Activated naive CD4-positive, alpha-beta T cell treated with anti-CD3 and anti-CD28 coated beads, Interleukin-2, amount 50 U/mL, for 72 hours (primary cell): ENCODE measurements around the gene WIPF3. TPM values are rescaled to one million over a fixed set of nuclear protein-coding genes. Genes with fewer than 3 reads are reported as not detected.

Source experiments
- total RNA-seq, 2 donors: library from RNA; stranded (reverse); gene quantifications; one replicate each; pipeline ENCODE4 v1.2.3, GENCODE V29; 2022

WIPF3 gene
- total RNA-seq, 2 donors from 2014 or later: not detected

Other genes starting within 250 kb of the WIPF3 start
- gene PRR15, start 242.7 kb upstream of the WIPF3 start, total RNA-seq: not detected
- gene SCRN1, start 183.3 kb downstream of the WIPF3 start, total RNA-seq: 1 to 10 TPM; 1.3 to 2.1 TPM
- gene FKBP14, start 220.2 kb downstream of the WIPF3 start, total RNA-seq: 10 to 100 TPM in 1 of 2 donors, 1 to 10 TPM in 1; 7.9 to 12.3 TPM
- 10 to 100 TPM; 10.2 to 20.1 TPM for gene PLEKHA8, start 221.9 kb downstream of the WIPF3 start, total RNA-seq